HG03342 (cell line): ENCODE measurements around the gene ADPRM.
"Not testable (repeated sequence)": the region's sequence is repeated elsewhere in the genome, so short reads cannot be mapped to it uniquely, and the experiment has no call there.

Experiments used
- ATAC-seq: cut with Tn5 transposase; IDR thresholded peaks from one replicate; pipeline ENCODE4 v1.9.1; 2021; ENCODE audit warnings: mild to moderate bottlenecking, moderate library complexity; ENCODE audit not compliant: unreplicated experiment

ADPRM gene, protein sequence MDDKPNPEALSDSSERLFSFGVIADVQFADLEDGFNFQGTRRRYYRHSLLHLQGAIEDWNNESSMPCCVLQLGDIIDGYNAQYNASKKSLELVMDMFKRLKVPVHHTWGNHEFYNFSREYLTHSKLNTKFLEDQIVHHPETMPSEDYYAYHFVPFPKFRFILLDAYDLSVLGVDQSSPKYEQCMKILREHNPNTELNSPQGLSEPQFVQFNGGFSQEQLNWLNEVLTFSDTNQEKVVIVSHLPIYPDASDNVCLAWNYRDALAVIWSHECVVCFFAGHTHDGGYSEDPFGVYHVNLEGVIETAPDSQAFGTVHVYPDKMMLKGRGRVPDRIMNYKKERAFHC

DNA sequence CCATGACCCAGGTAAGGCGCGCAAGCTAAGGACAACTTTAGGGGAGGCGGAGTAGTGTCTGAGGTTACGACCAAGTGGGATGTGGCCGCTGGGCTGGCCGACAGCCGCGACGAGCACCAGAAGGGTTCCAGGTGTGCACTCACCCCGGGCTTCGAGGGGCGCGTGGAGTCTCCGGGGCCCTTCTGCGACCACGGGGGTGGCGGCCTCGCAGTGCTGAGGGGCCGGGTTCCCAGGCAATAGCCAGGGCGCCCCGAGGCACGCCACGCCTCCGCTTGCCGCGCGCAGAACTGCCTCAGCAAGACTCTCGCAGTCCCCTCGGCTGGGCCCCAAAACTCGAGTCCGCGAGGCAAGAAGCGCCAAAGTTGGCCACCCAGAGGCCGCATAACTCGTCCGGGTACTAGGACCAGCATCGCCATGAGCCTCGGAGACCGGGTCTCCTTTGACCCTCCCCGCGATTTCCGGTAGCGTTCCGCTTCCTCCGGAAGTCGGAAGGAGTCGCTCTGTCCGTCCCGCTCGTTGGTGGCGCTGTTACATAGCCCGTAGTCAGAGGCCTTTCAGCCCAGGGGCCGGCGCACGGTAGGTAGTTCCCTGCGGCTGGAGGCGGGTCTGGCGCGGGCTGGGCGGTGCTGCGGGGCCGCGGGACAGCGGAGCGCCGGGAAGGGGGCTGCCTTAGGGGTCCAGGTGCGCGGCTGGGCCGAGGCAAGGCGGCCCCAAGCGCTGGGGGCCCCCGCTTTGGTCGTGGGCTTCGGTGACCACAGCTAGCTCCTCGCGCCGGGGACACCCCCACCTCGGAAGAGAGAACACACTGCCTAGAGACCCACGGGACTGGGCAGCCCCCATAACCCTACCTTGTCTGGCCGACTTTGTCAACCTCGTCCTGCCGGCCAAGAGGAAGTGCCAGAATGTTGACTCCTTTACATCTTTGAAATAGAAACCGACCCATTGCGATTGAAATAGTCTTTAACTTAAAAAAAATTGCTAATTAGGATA lies at the start of gene ADPRM, which contains the start of gene SCO1:
TSS of gene ADPRM (plus strand) at position 503 of the 990 bp plus-strand sequence. CDS start 7,333 bp downstream, outside the sequence.
TSS of gene SCO1 (minus strand) at position 442 of the 990 bp plus-strand sequence. CDS start at position 416, 26 bp downstream.
- ATAC-seq: peak; percentile 91

DNA sequence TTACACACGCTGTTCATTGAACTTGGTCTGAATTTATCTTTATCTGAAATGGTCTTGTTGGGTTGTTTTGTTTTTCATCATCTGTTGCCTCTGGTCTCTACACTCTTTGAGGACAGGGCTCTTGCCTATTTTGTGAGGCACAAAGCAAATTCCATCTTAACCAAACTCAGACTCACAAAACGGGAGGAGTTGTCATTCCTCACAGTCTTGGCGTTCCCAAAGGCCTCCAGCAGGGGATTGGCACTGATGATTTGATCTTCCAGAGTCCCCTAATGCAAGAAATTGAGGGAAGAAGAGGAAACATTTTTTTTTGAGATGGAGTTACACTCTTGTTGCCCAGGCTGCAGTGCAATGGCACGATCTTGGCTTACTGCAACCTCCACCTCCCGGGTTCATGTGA lies 49.0 kb upstream of the ADPRM start:
- no peak for ATAC-seq

DNA sequence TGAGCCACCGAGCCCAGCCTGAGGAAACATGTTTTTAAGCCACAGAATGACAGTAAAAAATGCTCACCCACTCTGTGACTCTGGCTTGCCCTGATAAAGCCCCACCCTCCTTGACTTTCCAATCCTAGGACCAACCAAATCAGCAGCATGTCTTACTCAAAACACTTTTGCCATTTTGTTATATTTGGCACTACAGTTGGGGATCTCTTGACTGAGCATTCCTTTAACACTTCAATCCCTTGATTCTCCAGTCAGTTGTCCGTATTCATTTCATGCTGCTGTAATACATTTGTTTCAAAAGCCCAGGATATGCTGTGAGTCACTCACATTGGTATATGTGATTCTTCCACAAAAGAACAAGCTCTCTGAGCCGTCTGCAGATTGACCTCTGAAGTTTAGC lies 48.4 kb upstream of the ADPRM start:
- no peak for ATAC-seq

DNA sequence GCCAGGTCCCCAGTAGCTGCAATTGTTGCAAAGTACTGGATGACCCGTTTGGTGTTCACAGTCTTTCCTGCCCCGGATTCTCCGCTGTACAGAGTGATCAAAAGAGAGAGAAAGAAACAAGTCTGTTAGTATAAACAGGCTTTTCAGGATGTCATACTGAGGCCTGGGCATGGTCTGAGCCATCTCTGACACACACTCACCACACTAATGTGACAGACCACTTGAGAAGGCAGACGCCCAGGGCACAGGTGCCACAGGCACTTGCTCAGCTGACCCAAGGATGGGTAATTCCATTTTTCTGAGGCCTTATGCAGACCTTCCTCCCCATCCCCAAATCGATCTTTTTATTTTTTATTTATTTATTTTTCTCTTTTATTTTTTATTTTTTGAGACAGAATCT lies 47.8 kb upstream of the ADPRM start:
- no peak for ATAC-seq

DNA sequence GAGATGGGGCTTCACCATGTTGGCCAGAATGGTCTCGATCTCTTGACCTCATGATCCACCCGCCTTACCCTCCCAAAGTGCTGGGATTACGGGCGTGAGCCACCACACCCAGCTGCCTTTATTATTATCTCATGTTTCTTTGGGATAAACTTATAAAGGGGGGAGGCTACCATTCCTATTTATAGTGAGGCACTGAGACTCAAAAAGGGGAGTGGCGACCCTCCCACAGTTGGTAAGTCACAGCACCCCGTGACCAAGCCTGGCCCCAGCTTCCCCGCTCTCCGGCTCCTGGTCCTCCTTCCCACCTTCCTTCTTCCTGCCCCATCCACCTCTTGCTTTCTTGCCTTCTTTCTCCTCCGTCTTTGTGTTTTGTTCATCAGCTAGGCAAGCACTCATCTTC lies 45.5 kb upstream of the ADPRM start:
- ATAC-seq: no peak

DNA sequence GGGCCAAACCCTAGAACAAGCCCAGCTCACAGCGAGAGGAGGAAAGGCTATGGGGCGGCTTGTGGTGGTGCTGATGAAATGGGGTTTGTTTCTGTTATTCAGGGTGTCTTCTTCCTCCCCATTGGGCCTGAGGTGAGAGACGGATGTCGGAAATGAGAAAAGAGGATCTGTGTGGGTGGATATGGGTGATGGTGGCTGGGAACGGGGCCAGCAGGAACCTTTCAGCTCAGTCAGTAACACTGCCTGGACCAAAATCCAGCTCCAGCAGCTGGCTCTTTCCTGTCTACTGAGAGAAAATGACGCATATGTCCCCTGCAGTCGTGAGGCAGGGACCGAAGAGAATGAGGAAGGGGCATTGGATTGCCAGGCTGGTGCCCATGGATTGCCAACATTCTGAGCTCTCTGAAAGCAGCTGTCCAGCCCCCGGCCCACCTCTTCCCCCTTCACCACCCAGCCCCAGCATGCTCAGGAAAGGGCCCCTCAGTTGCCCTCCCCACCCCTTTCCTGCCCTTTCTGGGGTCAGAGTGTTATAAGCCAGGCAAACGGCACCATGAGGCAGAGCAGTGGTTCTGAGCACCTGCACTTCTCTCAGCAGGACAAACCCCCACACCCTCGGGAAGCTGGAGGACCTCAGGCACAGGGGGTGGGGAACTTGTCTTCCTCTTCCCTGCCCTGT lies 44.3 kb upstream of the ADPRM start:
- ATAC-seq: no peak

DNA sequence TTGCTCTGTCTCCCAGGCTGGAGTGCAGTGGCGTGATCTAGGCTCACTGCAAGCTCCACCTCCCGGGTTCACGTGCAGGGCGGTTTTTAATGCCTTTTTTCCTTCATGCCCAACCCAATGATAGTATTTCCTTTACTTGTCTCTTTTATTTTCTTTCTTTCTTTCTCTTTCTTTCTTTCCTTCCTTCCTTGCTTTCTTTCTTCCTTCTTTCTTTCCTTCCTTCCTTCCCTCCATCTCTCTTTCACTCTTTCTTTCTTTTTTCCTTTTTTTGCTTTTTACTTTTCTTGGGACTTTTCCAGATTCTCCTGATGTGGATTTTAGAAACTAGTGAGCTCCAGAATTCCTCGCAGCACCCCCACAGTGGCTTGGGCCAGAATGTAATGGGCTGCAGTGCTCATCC lies 43.4 kb upstream of the ADPRM start:
- no peak for ATAC-seq

DNA sequence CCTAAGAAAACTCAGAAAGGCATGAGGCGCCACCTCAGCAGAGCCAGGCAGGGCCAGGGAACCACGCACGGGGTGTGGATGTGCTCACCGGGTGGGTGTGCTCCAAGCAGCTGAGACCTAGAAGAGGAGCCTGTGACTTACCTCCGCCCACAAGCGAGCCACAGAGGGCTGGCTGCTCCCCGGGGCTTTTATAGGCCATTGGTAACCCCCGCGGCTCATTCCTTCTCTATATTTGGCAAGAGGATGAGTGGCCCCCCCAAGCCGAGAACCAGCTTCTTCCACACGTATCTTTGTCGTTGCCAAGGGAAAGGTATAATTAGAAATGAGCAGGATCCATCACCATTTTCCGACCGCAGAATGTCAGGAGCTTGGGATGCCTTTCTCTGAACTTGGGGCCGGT lies 40.2 kb upstream of the ADPRM start, which contains the start of gene MYH3:
TSS of gene MYH3 (minus strand) at position 162 of the 400 bp plus-strand sequence. CDS start 2,245 bp downstream, outside the sequence.
- ATAC-seq: no peak

DNA sequence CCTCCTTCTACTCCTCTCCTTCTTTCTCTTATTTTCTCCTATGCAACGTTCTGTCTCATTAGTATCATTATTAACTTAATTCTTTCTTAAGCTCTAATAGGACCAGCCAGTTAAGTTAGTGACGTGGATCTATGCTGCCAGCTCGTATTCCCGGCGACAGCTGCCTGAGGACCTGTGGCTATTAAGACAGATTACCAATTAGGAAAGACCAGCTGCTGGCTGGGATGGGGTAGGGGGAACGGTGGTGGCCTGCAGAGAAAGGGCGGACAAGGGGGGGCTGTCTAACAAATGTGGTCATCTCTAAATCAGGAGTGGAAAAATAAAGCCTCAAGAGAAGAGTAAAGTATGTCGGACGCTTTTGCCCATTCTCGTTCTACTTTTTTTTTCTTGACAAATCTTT lies 39.5 kb upstream of the ADPRM start:
- no peak for ATAC-seq

DNA sequence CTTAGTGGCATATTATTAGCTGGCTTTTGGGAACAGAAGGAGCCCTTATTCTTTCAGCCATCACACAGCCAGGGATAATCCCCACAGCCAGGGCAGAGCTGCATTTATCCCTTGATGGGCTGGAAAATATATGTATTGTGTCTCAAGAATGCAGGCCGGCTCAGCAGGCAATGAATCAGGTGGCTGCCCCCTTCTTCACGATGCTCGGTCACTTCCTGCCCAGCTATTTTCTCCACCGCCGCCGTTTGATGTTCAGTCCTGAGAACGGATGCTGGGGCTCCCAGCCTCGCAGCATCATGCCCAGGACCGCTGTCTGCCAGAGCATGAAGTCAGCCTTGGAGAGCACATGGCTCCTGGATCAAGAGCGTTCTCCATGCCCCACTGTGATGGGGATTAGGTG lies 36.0 kb upstream of the ADPRM start:
- no peak for ATAC-seq

DNA sequence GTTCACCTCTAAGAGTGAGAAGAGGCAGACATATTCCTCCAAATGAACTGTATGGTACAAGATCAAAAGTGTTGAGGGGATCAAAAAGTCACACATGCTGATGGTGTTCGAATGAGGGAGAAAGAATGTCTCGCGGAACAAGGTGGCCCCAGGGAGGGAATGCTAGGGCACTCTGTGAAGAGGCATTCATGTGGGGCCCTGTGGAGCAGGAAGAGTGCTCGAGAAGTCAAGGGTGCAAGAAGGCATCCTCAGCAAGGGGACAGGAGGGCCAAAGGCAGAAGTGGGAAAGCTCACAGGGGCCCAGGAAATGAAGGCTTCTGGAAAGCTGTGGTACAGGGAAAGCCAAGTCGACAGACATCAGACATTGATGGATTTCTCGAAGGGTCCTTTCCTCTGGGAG lies 34.2 kb upstream of the ADPRM start:
- no peak for ATAC-seq

DNA sequence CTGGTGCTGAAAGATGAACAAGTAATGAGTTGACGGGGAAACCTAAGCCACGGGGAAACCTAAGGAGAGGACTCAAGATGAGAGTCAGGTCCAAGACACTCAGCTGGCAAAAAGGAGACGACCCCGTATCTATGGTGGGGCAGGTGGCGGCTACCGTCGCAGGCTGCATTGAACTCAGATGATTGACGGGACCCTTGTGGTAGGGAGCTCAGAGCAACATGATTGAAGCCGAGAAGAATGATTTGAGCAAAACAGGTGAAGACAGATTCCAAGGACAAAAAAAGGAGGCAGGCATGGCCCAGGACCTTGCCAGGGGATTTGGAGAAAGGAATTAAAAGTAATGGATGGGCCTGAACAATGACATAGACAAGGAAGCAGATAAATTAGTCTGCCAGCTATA lies 32.8 kb upstream of the ADPRM start:
- no peak for ATAC-seq

DNA sequence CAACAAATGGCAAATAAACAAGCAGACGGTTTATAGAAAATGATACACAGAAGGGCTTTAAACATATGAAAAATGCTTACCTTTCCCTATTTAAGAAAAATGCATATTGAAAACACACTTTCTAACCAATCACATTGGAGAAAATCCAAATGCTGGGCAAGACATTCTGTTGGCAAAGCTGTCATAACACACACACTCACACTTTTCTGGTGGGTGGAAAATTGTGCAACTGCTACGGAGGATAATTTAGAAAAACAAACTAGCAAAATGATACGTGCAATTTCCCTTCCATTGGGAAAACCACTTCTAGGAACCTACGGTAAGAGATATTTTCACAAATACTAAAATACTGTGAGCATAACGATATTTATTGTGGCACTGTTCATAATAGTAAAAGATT lies 30.5 kb upstream of the ADPRM start:
- no peak for ATAC-seq

DNA sequence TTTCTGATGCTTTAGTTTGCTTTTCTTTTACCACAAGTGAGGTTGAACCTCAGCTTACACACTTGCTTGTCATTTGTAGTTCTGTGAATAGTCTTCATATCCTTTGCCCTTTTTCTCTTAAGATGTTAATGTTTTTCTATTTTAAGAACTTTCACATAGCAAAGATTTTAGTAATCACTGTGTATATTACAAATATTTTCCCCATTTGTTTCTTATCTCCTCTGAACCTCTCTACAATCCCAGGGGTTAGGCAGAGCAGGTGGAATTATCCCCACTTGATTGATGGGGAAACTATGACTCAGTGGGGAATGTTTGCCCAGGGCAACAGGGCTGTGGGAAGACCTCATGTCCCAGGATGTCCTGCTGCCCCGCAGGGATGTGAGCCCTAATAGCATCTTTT lies 28.6 kb upstream of the ADPRM start:
- ATAC-seq: no peak

DNA sequence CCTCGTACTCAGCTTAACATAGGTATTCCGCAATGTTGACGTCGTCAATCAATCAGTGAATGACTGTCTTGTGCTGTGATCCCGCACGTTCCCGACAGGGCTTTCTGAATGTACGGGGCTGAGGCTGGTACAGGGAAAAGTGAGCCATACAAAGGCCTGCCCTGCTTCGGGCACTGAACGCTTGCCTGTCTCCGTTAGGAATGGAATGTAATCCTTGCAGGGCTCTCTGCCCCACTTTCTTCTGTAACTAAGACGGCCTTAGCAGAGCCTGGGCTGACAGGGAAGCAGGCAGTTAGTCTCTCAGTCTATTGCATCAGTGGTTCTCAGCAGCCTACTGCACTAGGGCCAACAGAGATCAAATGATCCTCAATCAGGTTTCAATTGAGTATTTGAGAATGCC lies 24.1 kb upstream of the ADPRM start:
- no peak for ATAC-seq

DNA sequence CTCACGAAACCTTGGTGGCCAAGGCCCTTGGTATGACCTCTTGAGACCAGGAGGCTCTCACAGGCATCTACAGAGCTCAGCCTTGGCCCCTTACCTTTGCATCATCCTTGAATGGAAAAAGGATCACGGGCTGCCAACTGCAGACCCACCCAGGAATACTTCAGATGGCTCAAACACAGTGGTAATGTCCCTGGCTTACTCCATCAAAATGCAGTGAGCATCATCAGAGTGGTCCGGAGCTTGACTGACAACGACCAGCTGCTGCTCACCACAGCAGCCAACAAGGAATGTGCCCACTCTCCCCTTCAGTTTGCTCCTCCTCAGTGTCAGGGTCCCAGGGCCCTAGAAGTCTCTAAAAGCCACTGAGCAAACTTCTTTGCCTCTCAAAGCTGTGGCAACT lies 22.7 kb upstream of the ADPRM start:
- ATAC-seq: no peak

DNA sequence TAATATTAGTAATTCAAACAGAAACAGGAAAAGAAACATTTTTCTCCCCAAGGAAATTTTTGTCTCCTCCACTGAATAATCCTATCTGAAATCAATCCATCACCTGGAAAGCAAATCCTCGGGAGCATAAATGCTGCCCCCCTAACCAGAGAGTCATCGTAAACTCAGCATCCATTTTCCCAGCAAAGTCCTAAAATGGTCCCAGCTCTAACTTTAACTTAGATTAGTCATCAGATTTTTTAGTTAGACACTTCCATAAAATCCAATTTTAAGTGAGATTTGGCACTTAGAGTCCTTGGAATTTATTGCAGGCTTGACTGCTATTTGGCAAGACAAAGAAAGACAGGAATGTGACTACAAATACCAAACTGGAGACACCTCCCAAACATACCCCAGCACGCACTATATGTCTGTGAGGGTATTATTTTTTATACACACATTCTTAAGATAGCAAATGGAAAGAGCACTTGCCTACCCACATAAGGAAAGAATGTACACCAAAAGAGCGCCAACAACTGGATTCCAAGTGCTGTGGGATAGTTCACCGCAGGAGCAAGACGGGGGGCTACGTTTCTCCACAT lies 15.4 kb upstream of the ADPRM start:
- ATAC-seq: no peak

DNA sequence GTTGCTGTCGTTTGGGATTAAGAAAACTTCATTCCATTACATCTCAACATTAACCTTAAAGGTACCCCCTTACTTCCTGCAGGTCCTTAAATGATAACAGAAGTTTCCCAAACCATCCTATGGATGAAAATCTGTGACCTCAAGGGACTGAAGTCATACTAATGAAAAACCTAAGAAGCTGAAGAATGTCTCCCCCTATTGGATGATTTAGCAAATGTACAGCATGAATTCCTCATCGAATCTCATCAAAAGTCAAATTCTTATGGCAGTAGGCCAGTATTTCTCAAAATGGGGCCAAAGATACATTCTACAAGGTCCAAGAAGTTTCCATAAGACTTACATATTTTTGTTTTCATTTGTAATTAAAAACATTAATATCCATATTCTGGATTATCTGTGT lies 13.5 kb upstream of the ADPRM start:
- no peak for ATAC-seq

DNA sequence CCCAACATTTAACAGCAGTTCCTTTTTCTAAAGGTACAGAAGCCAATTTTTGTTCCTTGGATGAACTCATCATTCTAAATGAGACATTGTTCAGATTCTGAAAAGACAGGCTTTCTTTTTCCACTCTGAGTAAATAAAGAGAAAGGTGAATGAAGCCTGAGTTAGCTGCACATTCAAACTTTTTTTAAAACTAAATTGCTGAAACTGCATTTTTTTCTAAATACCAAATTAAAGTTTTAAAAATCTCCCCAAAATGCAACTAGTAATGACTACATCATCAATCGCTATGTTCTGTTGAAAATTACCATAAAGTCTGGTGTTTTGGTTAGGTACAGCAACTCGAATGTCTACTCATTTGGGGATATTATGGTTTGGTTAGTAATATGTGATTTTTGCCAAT lies 9.9 kb upstream of the ADPRM start:
- no peak for ATAC-seq

DNA sequence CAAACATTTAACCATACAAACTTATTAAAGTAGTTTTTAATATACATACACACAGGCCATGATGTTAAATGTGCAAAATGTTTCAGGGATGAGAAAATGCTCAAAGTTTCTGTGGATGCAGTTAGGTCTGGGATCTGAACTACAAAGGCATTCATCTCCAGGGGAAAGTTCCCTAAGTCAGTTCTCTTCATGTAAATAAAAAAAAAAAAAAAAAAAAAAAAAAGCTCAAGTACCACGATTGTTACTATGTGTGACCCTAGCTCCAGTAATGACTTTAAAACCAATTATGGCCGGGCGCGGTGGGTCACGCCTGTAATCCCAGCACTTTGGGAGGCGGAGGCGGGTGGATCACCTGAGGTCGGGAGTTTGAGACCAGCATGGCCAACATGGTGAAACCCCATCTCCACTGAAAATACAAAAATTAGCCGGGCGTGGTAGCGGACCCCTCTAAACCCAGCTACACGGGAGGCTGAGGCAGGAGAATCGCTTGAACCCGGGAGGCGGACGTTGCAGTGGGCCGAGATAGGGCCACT lies 1.5 kb upstream of the ADPRM start:
- not testable (repeated sequence) for ATAC-seq
